A549 treated with ZK216348 at 1 μM for 4 hours (cell line): ENCODE data around the gene RASA2. TPM values are rescaled to one million over a fixed set of nuclear protein-coding genes. Genes with fewer than 3 reads are reported as not detected.

Experiments
- total RNA-seq: library from RNA; stranded (reverse); fragments of 200-300 nt; extraction: Qiagen RNA extraction; gene quantifications from 5 replicates; pipeline ENCODE4 v1.2.3, GENCODE V29; 2022; ENCODE audit warnings: low read depth

The RASA2 gene
- 3.6 to 9.6 TPM (median 8.4 TPM) in 5 replicates for total RNA-seq

GRCh38 chr3:141486746-141487520 is at the start of gene RASA2:
Gene RASA2 (plus strand): TSS chr3:141487027. CDS start chr3:141487084, 57 bp downstream.

Other genes with a start within 250 kb of the RASA2 start
- gene ZBTB38, start 118.5 kb upstream of the RASA2 start, total RNA-seq = 53.6 to 97.6 TPM (median 81.0 TPM) in 5 replicates